Neural cell (in vitro differentiated cells): ENCODE data around the gene KRTAP10-11.

ENCODE experiments used
- CTCF ChIP-seq: fragments of 450-650 bp; IDR thresholded peaks from 2 replicates; pipeline ENCODE4 v1.5.1; 2014; ENCODE audit warnings: antibody characterized with exemption, mild to moderate bottlenecking, moderate library complexity; ENCODE audit not compliant: poor library complexity, severe bottlenecking
- EZH2 ChIP-seq: fragments of 200-600, 300-800 bp; shearing (Covaris generic), sonication (generic); IDR thresholded peaks from 2 replicates; pipeline ENCODE4 v1.6.1; 2014; ENCODE audit warnings: antibody characterized with exemption, low read length, borderline replicate concordance, mild to moderate bottlenecking; ENCODE audit not compliant: insufficient read depth, poor library complexity, severe bottlenecking
- MXI1 ChIP-seq: fragments of 450-650 bp; conservative IDR thresholded peaks from 2 replicates; pipeline ENCODE4 v1.6.1; 2014; ENCODE audit warnings: antibody characterized with exemption, mild to moderate bottlenecking; ENCODE audit not compliant: poor library complexity, severe bottlenecking
- POLR2AphosphoS5 ChIP-seq: IDR thresholded peaks from 2 replicates; pipeline ENCODE4 v1.6.1; 2012
- RAD21 ChIP-seq: fragments of 450-650 bp; conservative IDR thresholded peaks from 2 replicates; pipeline ENCODE4 v1.6.1; 2014; ENCODE audit warnings: antibody characterized with exemption, mild to moderate bottlenecking, moderate library complexity
- TAF1 ChIP-seq: IDR thresholded peaks from 2 replicates; pipeline ENCODE4 v1.6.1; 2012; ENCODE audit warnings: low read depth

DNA sequence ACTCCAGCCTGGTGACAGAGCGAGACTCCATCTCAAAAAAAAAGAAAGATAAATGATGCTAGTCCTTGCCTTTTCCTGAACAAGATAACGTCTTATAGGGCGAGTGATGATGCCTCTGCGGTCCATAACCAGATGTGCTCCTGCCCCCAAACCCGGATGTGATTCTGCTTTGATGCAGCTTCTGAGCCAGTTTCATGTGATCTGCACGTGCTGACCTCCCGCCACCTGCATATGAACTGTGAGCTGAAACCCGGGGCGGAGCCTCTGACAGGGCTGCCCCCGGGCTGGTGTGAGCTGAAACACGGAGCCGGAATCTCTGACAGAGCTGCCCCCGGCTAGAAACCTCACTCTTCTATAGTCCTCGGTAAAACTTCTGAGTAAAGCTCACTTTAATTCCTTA lies 6.9 kb downstream of the KRTAP10-11 start:
- no peak for TF ChIP-seq EZH2
- no peak for TF ChIP-seq CTCF
- TF ChIP-seq POLR2AphosphoS5 = no peak
- no peak for TF ChIP-seq MXI1
- TF ChIP-seq TAF1 = no peak
- TF ChIP-seq RAD21 = no peak
